ENCODE data around the gene OR1I1.

The OR1I1 gene

GRCh38 chr19:15120135-15121026 lies 38.4 kb downstream of the OR1I1 start:
- DNase-seq: no peak

GRCh38 chr19:15122331-15123030 lies 40.5 kb downstream of the OR1I1 start:
- DNase-seq: no peak

- DNase-seq: no peak
These were observed 41.2 kb downstream of the OR1I1 start for GRCh38 chr19:15123031-15123890.

GRCh38 chr19:15123900-15124299 lies 41.9 kb downstream of the OR1I1 start:
- DNase-seq: no peak

GRCh38 chr19:15124572-15125231 lies 42.7 kb downstream of the OR1I1 start:
- DNase-seq: peak; percentile 10 to 41

GRCh38 chr19:15125232-15126067 lies 43.4 kb downstream of the OR1I1 start:
- DNase-seq: peak; percentile 99

- DNase-seq: no peak
These were observed 44.3 kb downstream of the OR1I1 start for GRCh38 chr19:15126131-15126910.

- DNase-seq: no peak
These were observed 46.3 kb downstream of the OR1I1 start for GRCh38 chr19:15128162-15128770.

GRCh38 chr19:15129856-15130585 lies 48.0 kb downstream of the OR1I1 start:
- DNase-seq: no peak

- no peak for DNase-seq
These were observed 54.4 kb downstream of the OR1I1 start for GRCh38 chr19:15136234-15136954.

GRCh38 chr19:15137777-15138176 lies 55.8 kb downstream of the OR1I1 start:
- no peak for DNase-seq

- no peak for DNase-seq
These were observed 56.4 kb downstream of the OR1I1 start for GRCh38 chr19:15138427-15138826.

GRCh38 chr19:15141143-15141542 lies 59.1 kb downstream of the OR1I1 start:
- DNase-seq: no peak

- no peak for DNase-seq
These were observed 60.3 kb downstream of the OR1I1 start for GRCh38 chr19:15142313-15142712.
